RWPE1 (cell line): ENCODE data around the gene KLHL26.
"Not testable (repeated sequence)": the region's sequence is repeated elsewhere in the genome, so short reads cannot be mapped to it uniquely, and the experiment has no call there.

Source experiments
- CTCF ChIA-PET: fragments of 350-600 bp; sonication (Branson Sonifier 250); formaldehyde crosslinking; extraction: SDS; loops from one replicate; lab custom pipeline; 2021; lab: Yijun Ruan, JAX
- POLR2A ChIA-PET: fragments of 400-600 bp; formaldehyde crosslinking; extraction: SDS; loops from one replicate; lab custom pipeline; 2020; ENCODE audit warnings: antibody characterized with exemption; ENCODE audit not compliant: low non-redundant PET; lab: Yijun Ruan, JAX
- DNase-seq: peaks from one replicate; pipeline ENCODE4 v3.0.0; 2012; ENCODE audit warnings: low spot score
- H3K27ac ChIP-seq: fragments of 450-650 bp; 2 replicates; pipeline ENCODE4 v1.5.1; 2017
- CTCF ChIP-seq: fragments of 450-650 bp; conservative IDR thresholded peaks from 2 replicates; pipeline ENCODE4 v1.5.1; 2017; ENCODE audit warnings: low read depth, mild to moderate bottlenecking

The KLHL26 gene

DNA sequence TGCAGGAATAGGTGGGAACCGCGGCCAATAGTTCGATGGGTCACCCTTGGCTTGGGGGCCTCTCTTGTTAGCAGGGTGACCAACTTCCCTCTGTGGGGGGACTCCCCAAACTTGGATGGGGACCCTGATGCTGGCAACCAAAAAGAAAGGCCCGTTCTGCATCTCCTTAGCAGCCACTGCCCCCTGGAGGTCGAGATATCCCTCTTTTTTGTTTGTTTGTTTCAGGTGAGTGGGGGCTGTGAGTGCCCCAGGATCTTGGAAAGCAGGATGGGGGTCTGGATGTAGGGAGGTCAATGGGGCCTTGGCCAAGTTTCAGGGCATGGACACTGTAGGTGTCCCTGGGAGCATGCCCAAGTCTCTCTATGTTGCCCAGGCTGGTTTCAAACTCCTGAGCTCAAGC is 39.0 kb downstream of the KLHL26 start:
- no peak for DNase-seq
- ChIA-PET CTCF (no interaction called here), POLR2A (no interaction called here)

GRCh38 chr19:18676692-18677091 is 39.9 kb downstream of the KLHL26 start:
- no peak for DNase-seq
- ChIA-PET CTCF (no interaction called here), POLR2A (no interaction called here)
- peak overlapping the region; percentile 92 for H3K27ac ChIP-seq
- TF ChIP-seq CTCF, result no peak

More for the DNA sequence above, 39.0 kb downstream of the KLHL26 start:
- peak overlapping the region; percentile 7; the same call in 1 of the 2 replicates for H3K27ac ChIP-seq
- no peak for TF ChIP-seq CTCF

- no peak for TF ChIP-seq CTCF
- peak overlapping the region; percentile 92 for H3K27ac ChIP-seq
- no peak for DNase-seq
- ChIA-PET POLR2A (interaction anchor here (0.7 kb wide), 1 partner anchor 106 kb away, joined by 3 read pairs; no protein-coding TSS in a partner anchor), CTCF (interaction anchor here (0.6 kb wide), 1 partner anchor 10 kb away, joined by 4 read pairs; no protein-coding TSS in a partner anchor)
Observed at GRCh38 chr19:18677156-18677555, 40.3 kb downstream of the KLHL26 start.

GRCh38 chr19:18680148-18680547 is 43.3 kb downstream of the KLHL26 start:
- POLR2A ChIA-PET, DNase-seq: not testable (repeated sequence)
- CTCF ChIA-PET, result interaction anchor here (0.6 to 0.7 kb wide), 2 partner anchors 60 to 93 kb away, joined by 3 read pairs; no protein-coding TSS in a partner anchor
- peak overlapping the region; percentile 92 for H3K27ac ChIP-seq

DNA sequence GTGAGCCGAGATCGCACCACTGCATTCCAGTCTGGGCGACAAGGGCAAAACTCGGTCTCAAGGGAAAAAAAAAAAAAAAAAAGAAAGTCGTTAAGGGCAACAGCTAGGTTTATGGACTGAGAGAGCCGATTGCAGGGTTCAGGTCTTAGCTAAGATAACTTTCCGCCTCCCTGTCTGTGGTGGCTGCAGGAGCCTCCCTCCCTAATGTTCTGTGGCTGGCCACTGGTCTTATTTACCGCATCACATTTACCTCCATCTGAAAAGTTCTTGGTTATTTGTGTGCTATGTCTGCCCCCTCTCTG is 45.9 kb downstream of the KLHL26 start:
- CTCF ChIA-PET, result interaction anchor here (0.6 kb wide), 3 partner anchors 51 to 466 kb away, joined by 3 to 4 read pairs (median 3); no protein-coding TSS in a partner anchor
- H3K27ac ChIP-seq, result peak overlapping the region; percentile 83
- POLR2A ChIA-PET, result no interaction called here
- TF ChIP-seq CTCF, result no peak
- DNase-seq, result no peak

- ChIA-PET POLR2A (no interaction called here), CTCF (interaction anchor here (0.6 kb wide), 2 partner anchors 254 to 465 kb away, joined by 3 to 4 read pairs; no protein-coding TSS in a partner anchor)
- H3K27ac ChIP-seq, result peak within 1 kb of the TSS; percentile 83
- no peak for TF ChIP-seq CTCF
- peak; percentile 98 for DNase-seq
Observed at GRCh38 chr19:18683109-18683957, 46.5 kb downstream of the KLHL26 start, which contains the start of gene CRTC1. Gene CRTC1 (plus strand): TSS chr19:18683680. CDS start chr19:18683703, 23 bp downstream.
